Measurements from ENCODE around the gene KIDINS220. TPM values are rescaled to one million over a fixed set of nuclear protein-coding genes. Genes with fewer than 3 reads are reported as not detected.
A peak's percentile ranks its signal among the peaks of the same experiment; 100 is the strongest.

Gene KIDINS220
- total RNA-seq, 1 donor from 2014 or later: 59.9 TPM

DNA sequence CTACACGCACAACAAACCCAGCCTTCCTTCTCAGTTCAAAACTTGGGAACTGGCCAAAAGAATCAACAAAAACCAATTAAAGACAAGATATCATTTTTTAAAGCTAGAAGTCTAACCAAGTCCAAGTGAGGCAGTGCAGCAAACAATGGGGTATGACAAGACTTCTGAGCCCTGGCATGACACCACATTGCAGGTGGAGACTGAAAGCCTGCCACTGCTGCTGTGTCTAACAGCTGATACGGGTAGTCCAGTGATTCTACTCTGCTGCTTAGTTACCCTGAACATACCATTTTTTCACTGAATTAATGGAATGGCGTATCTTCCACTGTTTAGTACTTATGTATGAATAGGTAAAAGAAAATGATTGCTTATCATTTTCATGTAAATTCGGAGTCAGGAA lies 47.4 kb upstream of the KIDINS220 start:
- Mint-ChIP-seq H3K27ac (ENCODE audit: unreplicated experiment) (no peak overlapping the region), H3K9me3 (ENCODE audit: unreplicated experiment) (no peaks in the 10 kb centered on the region), H3K4me1 (ENCODE audit: unreplicated experiment) (peaks cover 2% of the 10 kb centered on the region), H3K4me3 (ENCODE audit: unreplicated experiment) (no peak overlapping the region), H3K27me3 (ENCODE audit: unreplicated experiment) (no peaks in the 10 kb centered on the region), H3K36me3 (ENCODE audit: low read depth, unreplicated experiment) (peaks cover 16% of the 10 kb centered on the region)
- TF ChIP-seq, protein P1, sequence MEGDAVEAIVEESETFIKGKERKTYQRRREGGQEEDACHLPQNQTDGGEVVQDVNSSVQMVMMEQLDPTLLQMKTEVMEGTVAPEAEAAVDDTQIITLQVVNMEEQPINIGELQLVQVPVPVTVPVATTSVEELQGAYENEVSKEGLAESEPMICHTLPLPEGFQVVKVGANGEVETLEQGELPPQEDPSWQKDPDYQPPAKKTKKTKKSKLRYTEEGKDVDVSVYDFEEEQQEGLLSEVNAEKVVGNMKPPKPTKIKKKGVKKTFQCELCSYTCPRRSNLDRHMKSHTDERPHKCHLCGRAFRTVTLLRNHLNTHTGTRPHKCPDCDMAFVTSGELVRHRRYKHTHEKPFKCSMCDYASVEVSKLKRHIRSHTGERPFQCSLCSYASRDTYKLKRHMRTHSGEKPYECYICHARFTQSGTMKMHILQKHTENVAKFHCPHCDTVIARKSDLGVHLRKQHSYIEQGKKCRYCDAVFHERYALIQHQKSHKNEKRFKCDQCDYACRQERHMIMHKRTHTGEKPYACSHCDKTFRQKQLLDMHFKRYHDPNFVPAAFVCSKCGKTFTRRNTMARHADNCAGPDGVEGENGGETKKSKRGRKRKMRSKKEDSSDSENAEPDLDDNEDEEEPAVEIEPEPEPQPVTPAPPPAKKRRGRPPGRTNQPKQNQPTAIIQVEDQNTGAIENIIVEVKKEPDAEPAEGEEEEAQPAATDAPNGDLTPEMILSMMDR (IDR thresholded peaks at IDR 0.05; ENCODE audit: unreplicated experiment): no peak
- no peak for DNase-seq (ENCODE audit: low spot score)

DNA sequence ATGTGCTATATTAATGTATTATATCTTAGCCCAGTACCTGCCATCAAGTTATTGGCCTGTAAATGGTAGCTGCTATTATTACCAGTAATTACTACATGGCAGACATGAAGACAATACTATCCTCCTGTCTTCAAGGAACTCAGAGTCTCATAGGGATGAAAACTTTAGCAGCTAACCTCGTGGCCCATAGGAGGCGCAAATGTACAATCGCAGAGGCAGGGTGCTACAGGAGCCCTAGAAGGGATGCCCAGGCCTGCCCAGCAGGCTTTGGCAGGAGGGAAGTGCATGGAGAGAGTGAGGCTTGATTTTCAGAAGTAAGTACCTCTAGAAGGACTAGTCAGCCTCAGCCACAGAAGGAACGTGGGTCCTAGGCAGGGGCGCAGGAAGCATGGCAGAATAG lies 44.7 kb upstream of the KIDINS220 start:
- DNase-seq (ENCODE audit: low spot score): peak; percentile 64
- no peaks in the 10 kb centered on the region for H3K27me3 Mint-ChIP-seq (ENCODE audit: unreplicated experiment)
- H3K4me3 Mint-ChIP-seq (ENCODE audit: unreplicated experiment): no peak overlapping the region
- no peak overlapping the region for H3K27ac Mint-ChIP-seq (ENCODE audit: unreplicated experiment)
- TF ChIP-seq, protein P1 (IDR thresholded peaks at IDR 0.05; ENCODE audit: unreplicated experiment): peak; percentile 50
- peaks cover 24% of the 10 kb centered on the region for H3K36me3 Mint-ChIP-seq (ENCODE audit: low read depth, unreplicated experiment)
- no peaks in the 10 kb centered on the region for H3K9me3 Mint-ChIP-seq (ENCODE audit: unreplicated experiment)
- no peaks in the 10 kb centered on the region for H3K4me1 Mint-ChIP-seq (ENCODE audit: unreplicated experiment)

DNA sequence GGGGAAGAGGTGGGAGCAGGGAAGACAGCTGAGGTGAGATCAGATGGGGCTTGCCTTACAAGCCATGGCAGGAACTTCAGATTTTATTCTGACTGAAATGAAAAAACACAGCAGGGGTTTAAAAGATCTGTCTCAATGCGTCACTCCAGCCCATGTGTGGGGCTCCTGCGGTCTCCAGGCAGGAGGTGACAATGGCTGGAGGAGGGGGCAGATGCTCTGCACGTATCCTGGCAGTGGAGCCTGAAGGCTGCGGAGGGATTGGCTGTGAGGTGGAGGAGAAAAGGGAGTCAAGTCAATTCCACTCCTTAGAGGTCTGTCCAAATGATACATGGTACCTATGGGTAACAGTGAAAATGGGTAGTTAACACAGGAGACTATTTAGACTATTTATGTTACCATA lies 40.5 kb upstream of the KIDINS220 start:
- DNase-seq (ENCODE audit: low spot score): no peak
- Mint-ChIP-seq H3K27me3 (ENCODE audit: unreplicated experiment) (no peaks in the 10 kb centered on the region), H3K4me3 (ENCODE audit: unreplicated experiment) (no peak overlapping the region), H3K9me3 (ENCODE audit: unreplicated experiment) (no peaks in the 10 kb centered on the region), H3K4me1 (ENCODE audit: unreplicated experiment) (no peaks in the 10 kb centered on the region), H3K27ac (ENCODE audit: unreplicated experiment) (peak overlapping the region; percentile 27), H3K36me3 (ENCODE audit: low read depth, unreplicated experiment) (peaks cover 24% of the 10 kb centered on the region)
- TF ChIP-seq, protein P1 (IDR thresholded peaks at IDR 0.05; ENCODE audit: unreplicated experiment): no peak

DNA sequence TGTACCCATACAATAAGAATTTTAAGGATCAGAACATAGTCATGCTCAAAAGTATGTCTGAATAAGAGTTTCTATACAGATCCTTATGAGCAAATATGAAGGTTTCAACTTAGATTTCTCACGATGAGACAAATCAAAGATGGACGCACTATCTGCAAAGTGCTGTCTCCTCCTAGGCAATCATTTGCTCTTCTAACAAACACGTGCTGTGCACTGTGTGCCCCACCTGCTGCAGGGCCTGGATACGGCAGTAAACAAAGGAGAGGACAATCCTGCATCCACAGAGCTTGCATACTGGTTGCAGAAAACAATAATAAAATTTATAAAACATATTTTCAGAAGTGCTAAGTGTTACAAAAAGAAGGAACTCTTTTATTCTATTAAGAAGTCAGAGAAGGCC lies 39.9 kb upstream of the KIDINS220 start:
- H3K27ac Mint-ChIP-seq (ENCODE audit: unreplicated experiment): peak overlapping the region; percentile 27
- H3K4me1 Mint-ChIP-seq (ENCODE audit: unreplicated experiment): no peaks in the 10 kb centered on the region
- no peak overlapping the region for H3K4me3 Mint-ChIP-seq (ENCODE audit: unreplicated experiment)
- no peak for DNase-seq (ENCODE audit: low spot score)
- TF ChIP-seq, protein P1 (IDR thresholded peaks at IDR 0.05; ENCODE audit: unreplicated experiment): no peak
- no peaks in the 10 kb centered on the region for H3K27me3 Mint-ChIP-seq (ENCODE audit: unreplicated experiment)
- H3K9me3 Mint-ChIP-seq (ENCODE audit: unreplicated experiment): no peaks in the 10 kb centered on the region
- peaks cover 24% of the 10 kb centered on the region for H3K36me3 Mint-ChIP-seq (ENCODE audit: low read depth, unreplicated experiment)

DNA sequence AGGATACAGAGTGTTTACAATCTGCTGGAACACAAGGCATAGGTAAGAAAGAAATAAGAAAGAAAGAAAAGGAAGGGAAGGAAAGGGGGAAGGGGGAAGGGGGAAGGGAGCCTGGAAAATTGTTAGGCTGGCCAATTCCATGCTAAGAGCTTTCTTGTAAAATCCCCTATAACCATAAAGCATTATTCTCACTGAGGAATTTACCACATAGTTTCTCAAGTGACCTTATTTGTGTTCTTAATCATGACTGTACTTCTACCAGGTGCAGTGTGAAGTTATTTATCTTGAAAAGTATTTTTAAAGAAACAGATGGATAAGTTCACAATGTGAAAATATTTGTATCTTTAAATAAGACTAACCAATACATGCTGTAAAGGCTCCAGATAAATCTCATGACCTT lies 39.2 kb upstream of the KIDINS220 start:
- H3K9me3 Mint-ChIP-seq (ENCODE audit: unreplicated experiment): no peaks in the 10 kb centered on the region
- H3K27me3 Mint-ChIP-seq (ENCODE audit: unreplicated experiment): no peaks in the 10 kb centered on the region
- H3K36me3 Mint-ChIP-seq (ENCODE audit: low read depth, unreplicated experiment): peaks cover 29% of the 10 kb centered on the region
- H3K27ac Mint-ChIP-seq (ENCODE audit: unreplicated experiment): no peak overlapping the region
- TF ChIP-seq, protein P1 (IDR thresholded peaks at IDR 0.05; ENCODE audit: unreplicated experiment): no peak
- no peaks in the 10 kb centered on the region for H3K4me1 Mint-ChIP-seq (ENCODE audit: unreplicated experiment)
- no peak overlapping the region for H3K4me3 Mint-ChIP-seq (ENCODE audit: unreplicated experiment)
- DNase-seq (ENCODE audit: low spot score): no peak
